ENCODE results near the gene TMEM244. TPM values are rescaled to one million over a fixed set of nuclear protein-coding genes. Genes with fewer than 3 reads are reported as not detected.

Gene TMEM244
- total RNA-seq, 1 donor from 2014 or later = not detected

- Histone ChIP-seq H3K9ac (ENCODE audit: low read length) (no peak overlapping the region), H3K79me2 (ENCODE audit: insufficient read depth, low read length) (no peaks in the 10 kb centered on the region), H3K4me2 (ENCODE audit: low read length) (no peak overlapping the region), H3K9me3 (ENCODE audit: insufficient read depth, low read depth, low read length) (no peaks in the 10 kb centered on the region), H3K27ac (ENCODE audit: low read depth, low read length) (no peak overlapping the region), H3K4me1 (ENCODE audit: insufficient read depth, low read length) (peaks cover 32% of the 10 kb centered on the region), H3K27me3 (ENCODE audit: insufficient read depth, low read length) (no peaks in the 10 kb centered on the region), H3K36me3 (ENCODE audit: insufficient read depth, low read length) (no peaks in the 10 kb centered on the region), H4K20me1 (ENCODE audit: insufficient read depth, low read length) (no peaks in the 10 kb centered on the region), H2AFZ (ENCODE audit: low read depth, low read length) (no peak overlapping the region), H3K4me3 (ENCODE audit: insufficient read depth, low read depth, low read length) (no peak overlapping the region)
- FAIRE-seq (no peak), DNase-seq (ENCODE audit: low read depth) (no peak)
- TF ChIP-seq EZH2 (IDR thresholded peaks at IDR 0.05; ENCODE audit: insufficient read depth, low read length) = no peak
- no peak for TF ChIP-seq CTCF (IDR thresholded peaks at IDR 0.05; ENCODE audit: insufficient read depth, low read depth, low read length)
- peaks cover 29% of the 10 kb centered on the region for H3K4me1 Mint-ChIP-seq (ENCODE audit: low read depth, unreplicated experiment)
- no peaks in the 10 kb centered on the region for H3K27me3 Mint-ChIP-seq (ENCODE audit: low read depth, unreplicated experiment)
- no peak overlapping the region for H3K27ac Mint-ChIP-seq (ENCODE audit: unreplicated experiment)
- H3K4me3 Mint-ChIP-seq (ENCODE audit: unreplicated experiment) = no peak overlapping the region
- no peaks in the 10 kb centered on the region for H3K9me3 Mint-ChIP-seq (ENCODE audit: unreplicated experiment)
- no peaks in the 10 kb centered on the region for H3K36me3 Mint-ChIP-seq (ENCODE audit: low read depth, unreplicated experiment)
These were observed 3.3 kb downstream of the TMEM244 start for GRCh38 chr6:129857838-129858237.

- Mint-ChIP-seq H3K4me1 (ENCODE audit: low read depth, unreplicated experiment) (peaks cover 10% of the 10 kb centered on the region), H3K27me3 (ENCODE audit: low read depth, unreplicated experiment) (no peaks in the 10 kb centered on the region), H3K4me3 (ENCODE audit: unreplicated experiment) (no peak overlapping the region), H3K9me3 (ENCODE audit: unreplicated experiment) (no peaks in the 10 kb centered on the region), H3K36me3 (ENCODE audit: low read depth, unreplicated experiment) (no peaks in the 10 kb centered on the region), H3K27ac (ENCODE audit: unreplicated experiment) (no peak overlapping the region)
- FAIRE-seq (peak; percentile 77), DNase-seq (ENCODE audit: low read depth) (peak; percentile 80)
- TF ChIP-seq CTCF (IDR thresholded peaks at IDR 0.05; ENCODE audit: insufficient read depth, low read depth, low read length) (no peak), EZH2 (IDR thresholded peaks at IDR 0.05; ENCODE audit: insufficient read depth, low read length) (no peak)
- no peak overlapping the region for H2AFZ ChIP-seq (ENCODE audit: low read depth, low read length)
- H3K79me2 ChIP-seq (ENCODE audit: insufficient read depth, low read length) = no peaks in the 10 kb centered on the region
- H3K36me3 ChIP-seq (ENCODE audit: insufficient read depth, low read length) = no peaks in the 10 kb centered on the region
- H3K27me3 ChIP-seq (ENCODE audit: insufficient read depth, low read length) = no peaks in the 10 kb centered on the region
- no peaks in the 10 kb centered on the region for H4K20me1 ChIP-seq (ENCODE audit: insufficient read depth, low read length)
- peak overlapping the region; percentile 6 for H3K4me2 ChIP-seq (ENCODE audit: low read length)
- peak overlapping the region; percentile 51 for H3K27ac ChIP-seq (ENCODE audit: low read depth, low read length)
- no peaks in the 10 kb centered on the region for H3K9me3 ChIP-seq (ENCODE audit: insufficient read depth, low read depth, low read length)
- H3K4me3 ChIP-seq (ENCODE audit: insufficient read depth, low read depth, low read length) = no peak overlapping the region
- peak overlapping the region; percentile 13 for H3K9ac ChIP-seq (ENCODE audit: low read length)
- peaks cover 14% of the 10 kb centered on the region for H3K4me1 ChIP-seq (ENCODE audit: insufficient read depth, low read length)
These were observed 7.0 kb downstream of the TMEM244 start for GRCh38 chr6:129853996-129854711.

GRCh38 chr6:129852257-129852858 is 8.8 kb downstream of the TMEM244 start:
- no peaks in the 10 kb centered on the region for H3K36me3 ChIP-seq (ENCODE audit: insufficient read depth, low read length)
- no peaks in the 10 kb centered on the region for H4K20me1 ChIP-seq (ENCODE audit: insufficient read depth, low read length)
- H3K9me3 ChIP-seq (ENCODE audit: insufficient read depth, low read depth, low read length) = no peaks in the 10 kb centered on the region
- no peak overlapping the region for H3K4me2 ChIP-seq (ENCODE audit: low read length)
- no peak overlapping the region for H3K9ac ChIP-seq (ENCODE audit: low read length)
- TF ChIP-seq EZH2 (IDR thresholded peaks at IDR 0.05; ENCODE audit: insufficient read depth, low read length) = no peak
- no peak overlapping the region for H3K4me3 ChIP-seq (ENCODE audit: insufficient read depth, low read depth, low read length)
- FAIRE-seq (no peak), DNase-seq (ENCODE audit: low read depth) (peak; percentile 29)
- no peaks in the 10 kb centered on the region for H3K27me3 ChIP-seq (ENCODE audit: insufficient read depth, low read length)
- H3K79me2 ChIP-seq (ENCODE audit: insufficient read depth, low read length) = no peaks in the 10 kb centered on the region
- no peak overlapping the region for H2AFZ ChIP-seq (ENCODE audit: low read depth, low read length)
- H3K27ac ChIP-seq (ENCODE audit: low read depth, low read length) = no peak overlapping the region
- H3K36me3 Mint-ChIP-seq (ENCODE audit: low read depth, unreplicated experiment) = no peaks in the 10 kb centered on the region
- no peak overlapping the region for H3K4me3 Mint-ChIP-seq (ENCODE audit: unreplicated experiment)
- no peak overlapping the region for H3K27ac Mint-ChIP-seq (ENCODE audit: unreplicated experiment)
- peaks cover 8% of the 10 kb centered on the region for H3K4me1 Mint-ChIP-seq (ENCODE audit: low read depth, unreplicated experiment)
- H3K27me3 Mint-ChIP-seq (ENCODE audit: low read depth, unreplicated experiment) = no peaks in the 10 kb centered on the region
- peaks cover 14% of the 10 kb centered on the region for H3K4me1 ChIP-seq (ENCODE audit: insufficient read depth, low read length)
- no peaks in the 10 kb centered on the region for H3K9me3 Mint-ChIP-seq (ENCODE audit: unreplicated experiment)
